ENCODE measurements around the gene CLSTN2. TPM values are rescaled to one million over a fixed set of nuclear protein-coding genes. Genes with fewer than 3 reads are reported as not detected.

Gene CLSTN2
- total RNA-seq, 1 donor from 2014 or later = 80.9 TPM

GRCh38 chr3:140085001-140085400 is 150.0 kb downstream of the CLSTN2 start:
- peaks cover 2% of the 10 kb centered on the region for H3K27me3 Mint-ChIP-seq (ENCODE audit: low read depth, unreplicated experiment)
- no peak overlapping the region for H3K4me3 ChIP-seq (ENCODE audit: insufficient read depth, low read depth, low read length)
- no peak overlapping the region for H3K4me2 ChIP-seq (ENCODE audit: low read length)
- no peak overlapping the region for H3K27ac Mint-ChIP-seq (ENCODE audit: unreplicated experiment)
- no peak for TF ChIP-seq EZH2 (IDR thresholded peaks at IDR 0.05; ENCODE audit: insufficient read depth, low read length)
- no peak for TF ChIP-seq CTCF (IDR thresholded peaks at IDR 0.05; ENCODE audit: insufficient read depth, low read depth, low read length)
- H3K36me3 ChIP-seq (ENCODE audit: insufficient read depth, low read length) = no peaks in the 10 kb centered on the region
- peaks cover 2% of the 10 kb centered on the region for H3K9me3 Mint-ChIP-seq (ENCODE audit: unreplicated experiment)
- no peak overlapping the region for H3K27ac ChIP-seq (ENCODE audit: low read depth, low read length)
- H3K4me1 Mint-ChIP-seq (ENCODE audit: low read depth, unreplicated experiment) = peaks cover 2% of the 10 kb centered on the region
- DNase-seq (ENCODE audit: low read depth) = no peak
- peaks cover 4% of the 10 kb centered on the region for H3K9me3 ChIP-seq (ENCODE audit: insufficient read depth, low read depth, low read length)
- H3K36me3 Mint-ChIP-seq (ENCODE audit: low read depth, unreplicated experiment) = peaks cover 16% of the 10 kb centered on the region
- H3K27me3 ChIP-seq (ENCODE audit: insufficient read depth, low read length) = no peaks in the 10 kb centered on the region
- H3K79me2 ChIP-seq (ENCODE audit: insufficient read depth, low read length) = no peaks in the 10 kb centered on the region
- no peak overlapping the region for H3K4me3 Mint-ChIP-seq (ENCODE audit: unreplicated experiment)
- no peaks in the 10 kb centered on the region for H4K20me1 ChIP-seq (ENCODE audit: insufficient read depth, low read length)
- H3K4me1 ChIP-seq (ENCODE audit: insufficient read depth, low read length) = no peaks in the 10 kb centered on the region
- no peak for FAIRE-seq
- no peak overlapping the region for H2AFZ ChIP-seq (ENCODE audit: low read depth, low read length)
- H3K9ac ChIP-seq (ENCODE audit: low read length) = no peak overlapping the region

GRCh38 chr3:140086642-140087041 is 151.7 kb downstream of the CLSTN2 start:
- no peak for DNase-seq (ENCODE audit: low read depth)
- FAIRE-seq = no peak
- Histone ChIP-seq H4K20me1 (ENCODE audit: insufficient read depth, low read length) (no peaks in the 10 kb centered on the region), H3K4me1 (ENCODE audit: insufficient read depth, low read length) (no peaks in the 10 kb centered on the region), H3K79me2 (ENCODE audit: insufficient read depth, low read length) (no peaks in the 10 kb centered on the region), H3K27ac (ENCODE audit: low read depth, low read length) (no peak overlapping the region), H3K9ac (ENCODE audit: low read length) (no peak overlapping the region), H3K36me3 (ENCODE audit: insufficient read depth, low read length) (no peaks in the 10 kb centered on the region), H3K9me3 (ENCODE audit: insufficient read depth, low read depth, low read length) (peaks cover 4% of the 10 kb centered on the region), H2AFZ (ENCODE audit: low read depth, low read length) (no peak overlapping the region), H3K27me3 (ENCODE audit: insufficient read depth, low read length) (no peaks in the 10 kb centered on the region), H3K4me2 (ENCODE audit: low read length) (no peak overlapping the region), H3K4me3 (ENCODE audit: insufficient read depth, low read depth, low read length) (no peak overlapping the region)
- Mint-ChIP-seq H3K4me1 (ENCODE audit: low read depth, unreplicated experiment) (peaks cover 15% of the 10 kb centered on the region), H3K27me3 (ENCODE audit: low read depth, unreplicated experiment) (peaks cover 2% of the 10 kb centered on the region), H3K36me3 (ENCODE audit: low read depth, unreplicated experiment) (peaks cover 19% of the 10 kb centered on the region), H3K27ac (ENCODE audit: unreplicated experiment) (no peak overlapping the region), H3K9me3 (ENCODE audit: unreplicated experiment) (peaks cover 6% of the 10 kb centered on the region), H3K4me3 (ENCODE audit: unreplicated experiment) (no peak overlapping the region)
- no peak for TF ChIP-seq CTCF (IDR thresholded peaks at IDR 0.05; ENCODE audit: insufficient read depth, low read depth, low read length)

GRCh38 chr3:140088058-140088457 is 153.1 kb downstream of the CLSTN2 start:
- H3K27ac Mint-ChIP-seq (ENCODE audit: unreplicated experiment) = no peak overlapping the region
- no peaks in the 10 kb centered on the region for H3K79me2 ChIP-seq (ENCODE audit: insufficient read depth, low read length)
- no peak overlapping the region for H3K27ac ChIP-seq (ENCODE audit: low read depth, low read length)
- H3K4me3 Mint-ChIP-seq (ENCODE audit: unreplicated experiment) = no peak overlapping the region
- H3K27me3 Mint-ChIP-seq (ENCODE audit: low read depth, unreplicated experiment) = peaks cover 2% of the 10 kb centered on the region
- DNase-seq (ENCODE audit: low read depth) = no peak
- peaks cover 17% of the 10 kb centered on the region for H3K36me3 Mint-ChIP-seq (ENCODE audit: low read depth, unreplicated experiment)
- no peak overlapping the region for H3K9ac ChIP-seq (ENCODE audit: low read length)
- peaks cover 6% of the 10 kb centered on the region for H3K9me3 Mint-ChIP-seq (ENCODE audit: unreplicated experiment)
- peaks cover 24% of the 10 kb centered on the region for H3K4me1 Mint-ChIP-seq (ENCODE audit: low read depth, unreplicated experiment)
- no peaks in the 10 kb centered on the region for H3K27me3 ChIP-seq (ENCODE audit: insufficient read depth, low read length)
- no peak overlapping the region for H2AFZ ChIP-seq (ENCODE audit: low read depth, low read length)
- no peaks in the 10 kb centered on the region for H3K4me1 ChIP-seq (ENCODE audit: insufficient read depth, low read length)
- H4K20me1 ChIP-seq (ENCODE audit: insufficient read depth, low read length) = no peaks in the 10 kb centered on the region
- no peak overlapping the region for H3K4me3 ChIP-seq (ENCODE audit: insufficient read depth, low read depth, low read length)
- H3K9me3 ChIP-seq (ENCODE audit: insufficient read depth, low read depth, low read length) = peaks cover 4% of the 10 kb centered on the region
- no peak for TF ChIP-seq EZH2 (IDR thresholded peaks at IDR 0.05; ENCODE audit: insufficient read depth, low read length)
- TF ChIP-seq CTCF (IDR thresholded peaks at IDR 0.05; ENCODE audit: insufficient read depth, low read depth, low read length) = no peak
- H3K36me3 ChIP-seq (ENCODE audit: insufficient read depth, low read length) = no peaks in the 10 kb centered on the region
- no peak overlapping the region for H3K4me2 ChIP-seq (ENCODE audit: low read length)
- no peak for FAIRE-seq
